H7 (cell line): ENCODE results near the gene SH3RF3. TPM values are rescaled to one million over a fixed set of nuclear protein-coding genes. Genes with fewer than 3 reads are reported as not detected.

Experiments used
- DNase-seq: peaks from one replicate; pipeline ENCODE4 v3.0.0; 2012
- H3K27me3 ChIP-seq: 2 replicates; pipeline ENCODE4 v1.6.0; 2011; ENCODE audit warnings: mild to moderate bottlenecking, low read length; ENCODE audit not compliant: control insufficient read depth, insufficient read depth
- H3K36me3 ChIP-seq: replicated peaks from 2 replicates; pipeline ENCODE4 v1.5.1; 2011; ENCODE audit warnings: low read length; ENCODE audit not compliant: control insufficient read depth, insufficient read depth
- H3K4me3 ChIP-seq: 2 replicates; pipeline ENCODE4 v1.5.1; 2011; ENCODE audit warnings: low read depth, mild to moderate bottlenecking, control low read depth, low read length, moderate library complexity; ENCODE audit not compliant: insufficient read depth
- total RNA-seq: library from RNA; depleted of rRNA; stranded (reverse); fragments of >200 nt; shearing (Covaris generic); gene quantifications from 2 replicates; pipeline ENCODE4 v1.2.3, GENCODE V29; 2014

Gene SH3RF3
- total RNA-seq, 1 experiment from 2014 or later, result 0.80 TPM

GRCh38 chr2:109168086-109168485 is 39.1 kb downstream of the SH3RF3 start:
- Histone ChIP-seq H3K4me3 (no peak overlapping the region), H3K36me3 (no peaks in the 10 kb centered on the region), H3K27me3 (no peaks in the 10 kb centered on the region)
- DNase-seq, result no peak

GRCh38 chr2:109168716-109169115 is 39.7 kb downstream of the SH3RF3 start:
- no peak overlapping the region for H3K4me3 ChIP-seq
- no peaks in the 10 kb centered on the region for H3K36me3 ChIP-seq
- no peak for DNase-seq
- no peaks in the 10 kb centered on the region for H3K27me3 ChIP-seq

GRCh38 chr2:109170645-109171044 is 41.6 kb downstream of the SH3RF3 start:
- no peak overlapping the region for H3K4me3 ChIP-seq
- peak; percentile 66 for DNase-seq
- H3K36me3 ChIP-seq, result no peaks in the 10 kb centered on the region
- H3K27me3 ChIP-seq, result no peaks in the 10 kb centered on the region

DNA sequence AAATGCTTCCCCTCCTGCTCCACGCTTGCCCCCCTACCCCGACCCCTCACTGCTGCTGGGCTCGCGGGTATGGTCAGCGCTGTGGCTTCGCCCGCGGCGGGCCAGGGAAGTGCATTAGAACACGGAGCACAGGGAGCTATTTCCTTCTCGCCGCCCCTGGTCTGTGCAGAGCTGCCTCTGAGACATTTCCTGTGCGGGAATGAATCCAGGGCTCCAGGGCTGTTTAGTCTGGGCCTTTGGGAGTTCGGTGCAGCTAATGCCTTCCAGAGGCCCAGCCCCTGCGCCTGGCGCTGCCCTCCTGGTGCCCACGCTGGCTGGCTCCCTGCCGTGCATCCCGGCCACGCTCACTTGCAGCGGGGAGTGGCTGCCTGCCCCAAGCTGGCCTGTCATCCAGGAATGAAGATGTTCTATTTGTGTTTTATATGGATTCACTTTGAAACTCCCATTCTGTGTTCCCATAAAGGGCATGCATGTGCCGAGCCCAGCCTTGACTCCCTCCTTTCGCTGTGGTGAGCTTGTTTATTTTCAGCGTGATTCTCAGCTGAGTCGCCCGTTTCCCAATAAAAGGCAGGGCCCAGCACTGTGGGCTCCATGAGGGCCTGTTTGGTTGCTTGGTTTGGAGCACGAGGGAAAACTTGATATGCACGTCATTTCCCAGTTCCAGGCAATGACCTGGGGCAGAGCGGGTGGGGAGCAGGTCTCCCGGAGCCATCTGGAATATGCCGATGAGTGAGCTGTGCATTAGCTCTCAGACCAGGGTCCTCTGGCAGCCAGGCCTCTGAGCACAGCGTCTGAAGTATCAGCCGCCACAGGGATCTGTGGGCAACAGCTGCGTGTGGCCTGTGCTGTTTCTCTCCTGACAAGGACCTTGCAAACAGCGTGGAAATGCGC is 42.7 kb downstream of the SH3RF3 start:
- no peak overlapping the region for H3K4me3 ChIP-seq
- no peaks in the 10 kb centered on the region for H3K27me3 ChIP-seq
- H3K36me3 ChIP-seq, result no peaks in the 10 kb centered on the region
- DNase-seq, result peak; percentile 57

- Histone ChIP-seq H3K27me3 (no peaks in the 10 kb centered on the region), H3K36me3 (no peaks in the 10 kb centered on the region), H3K4me3 (no peak overlapping the region)
- DNase-seq, result no peak
These were observed 43.6 kb downstream of the SH3RF3 start for GRCh38 chr2:109172556-109173105.

- no peaks in the 10 kb centered on the region for H3K36me3 ChIP-seq
- DNase-seq, result peak; percentile 46
- no peaks in the 10 kb centered on the region for H3K27me3 ChIP-seq
- no peak overlapping the region for H3K4me3 ChIP-seq
These were observed 44.5 kb downstream of the SH3RF3 start for GRCh38 chr2:109173311-109174171.

DNA sequence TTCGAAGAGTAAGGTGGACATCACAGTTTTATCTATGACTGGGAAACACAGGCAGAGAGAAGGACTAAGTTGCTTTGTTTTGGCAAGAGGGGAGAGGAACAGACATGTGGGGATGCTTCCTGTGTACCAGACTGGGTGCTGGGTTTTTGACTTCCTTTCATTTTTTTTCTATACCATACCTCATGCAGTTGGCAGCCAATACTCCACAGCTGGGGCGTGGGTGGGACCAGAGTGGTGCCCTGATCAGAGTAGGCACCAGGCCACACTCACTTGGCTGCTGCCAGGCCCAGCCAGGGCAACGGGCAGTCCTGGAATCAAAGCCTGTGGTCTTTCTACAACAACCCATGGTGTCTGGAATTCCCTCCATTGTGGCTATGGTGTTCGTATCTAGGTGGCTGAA is 45.2 kb downstream of the SH3RF3 start:
- Histone ChIP-seq H3K27me3 (no peaks in the 10 kb centered on the region), H3K36me3 (no peaks in the 10 kb centered on the region)
- DNase-seq, result no peak

DNA sequence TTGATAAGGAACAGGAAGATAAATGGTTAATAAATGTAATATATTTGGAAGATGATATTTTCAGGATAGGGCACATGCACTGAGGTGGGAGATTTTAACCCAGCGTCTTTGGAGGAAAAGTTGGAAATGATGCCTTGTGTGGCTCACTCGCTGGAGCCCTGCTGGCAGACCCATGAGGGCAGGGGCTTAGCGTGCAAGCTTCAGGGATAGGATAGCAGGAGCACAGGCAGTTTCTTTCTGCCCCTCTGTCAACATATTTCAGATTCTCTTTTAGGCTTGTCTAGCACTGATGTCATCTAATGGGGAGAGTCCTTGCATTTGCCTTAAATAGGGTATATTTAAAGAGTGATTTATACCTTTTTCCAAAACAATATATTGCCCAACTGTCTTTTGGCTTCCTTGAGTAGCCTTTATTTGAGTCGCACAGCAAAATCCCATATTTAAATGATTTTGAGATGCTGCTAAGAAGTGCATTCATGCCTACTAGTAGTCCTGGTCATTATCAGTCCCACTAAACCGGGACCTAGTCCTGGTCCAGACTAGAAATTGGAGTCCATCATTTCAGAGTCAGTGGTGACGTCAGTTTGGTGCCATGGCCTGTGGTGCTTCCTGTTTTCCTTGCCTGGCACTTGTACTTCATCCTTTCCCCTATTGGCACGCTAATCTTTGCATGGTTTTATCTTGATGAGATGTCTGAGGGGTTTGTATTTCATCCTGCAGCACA is 45.8 kb downstream of the SH3RF3 start:
- Histone ChIP-seq H3K4me3 (no peak overlapping the region), H3K27me3 (no peaks in the 10 kb centered on the region), H3K36me3 (no peaks in the 10 kb centered on the region)
- DNase-seq, result no peak

More for the DNA sequence above, 45.2 kb downstream of the SH3RF3 start:
- H3K4me3 ChIP-seq, result no peak overlapping the region

GRCh38 chr2:109175350-109175678 is 46.3 kb downstream of the SH3RF3 start:
- H3K4me3 ChIP-seq, result no peak overlapping the region
- no peak for DNase-seq
- H3K36me3 ChIP-seq, result no peaks in the 10 kb centered on the region
- H3K27me3 ChIP-seq, result no peaks in the 10 kb centered on the region

- Histone ChIP-seq H3K27me3 (no peaks in the 10 kb centered on the region), H3K36me3 (no peaks in the 10 kb centered on the region), H3K4me3 (no peak overlapping the region)
- no peak for DNase-seq
These were observed 47.9 kb downstream of the SH3RF3 start for GRCh38 chr2:109176928-109177327.

DNA sequence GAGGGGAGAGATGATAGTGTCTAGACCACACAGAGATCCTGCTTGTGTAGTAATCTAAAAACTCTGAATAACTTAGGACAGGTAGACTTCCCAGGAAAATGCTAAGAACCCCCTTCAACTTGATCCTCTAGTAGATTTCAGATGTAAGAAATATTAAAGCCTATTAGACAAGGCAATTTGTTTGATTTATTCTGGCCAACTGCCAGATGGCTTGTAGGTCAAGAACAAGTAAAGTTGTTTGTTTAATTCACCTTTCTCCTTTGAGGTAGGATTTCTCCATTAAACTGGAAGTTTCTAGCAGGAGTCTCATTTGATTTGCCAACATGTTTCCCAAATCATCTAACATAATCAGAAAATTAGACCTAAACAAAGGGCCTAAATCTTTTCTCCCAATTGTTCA is 48.6 kb downstream of the SH3RF3 start:
- no peaks in the 10 kb centered on the region for H3K36me3 ChIP-seq
- H3K27me3 ChIP-seq, result no peaks in the 10 kb centered on the region
- no peak overlapping the region for H3K4me3 ChIP-seq
- DNase-seq, result no peak

DNA sequence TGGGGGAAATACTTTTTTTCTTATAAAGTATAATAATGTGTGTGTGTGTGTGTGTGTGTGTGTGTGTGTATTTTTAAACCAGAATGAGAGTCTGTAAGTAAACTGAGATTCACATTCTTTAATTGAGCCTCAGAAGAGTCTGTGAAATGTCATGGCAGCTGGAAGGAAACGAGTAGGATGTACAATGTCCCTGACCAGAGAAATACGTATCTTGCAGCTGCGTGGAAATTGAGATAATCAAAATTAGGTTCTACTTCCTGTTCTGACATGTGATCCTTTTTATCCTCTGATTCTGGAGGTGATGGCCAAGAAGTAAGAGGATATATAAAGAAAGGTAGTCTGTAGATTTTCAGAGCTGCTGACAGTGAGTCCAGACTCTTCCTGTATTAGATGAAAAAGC is 50.0 kb downstream of the SH3RF3 start:
- Histone ChIP-seq H3K4me3 (no peak overlapping the region), H3K36me3 (no peaks in the 10 kb centered on the region), H3K27me3 (no peaks in the 10 kb centered on the region)
- DNase-seq, result no peak

DNA sequence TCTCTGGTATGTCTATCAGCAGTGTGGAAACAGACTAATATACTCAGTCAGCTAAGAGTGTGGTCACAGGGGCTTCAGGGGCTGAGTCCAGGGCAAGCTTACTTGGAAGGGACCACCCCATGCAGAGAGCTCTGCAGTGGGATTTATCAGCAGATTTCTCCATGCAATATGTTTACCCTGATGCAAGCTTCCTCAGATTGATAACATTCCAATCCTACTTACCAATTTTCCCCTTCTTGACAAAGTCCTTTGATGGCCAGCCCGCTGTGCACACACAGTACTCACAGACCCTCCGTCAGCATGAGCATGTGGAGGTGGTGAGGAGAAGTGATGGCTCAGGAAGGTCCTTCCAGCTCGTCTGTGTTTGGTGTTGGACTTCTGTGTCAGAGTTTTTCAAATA is 51.8 kb downstream of the SH3RF3 start:
- Histone ChIP-seq H3K27me3 (no peaks in the 10 kb centered on the region), H3K4me3 (no peak overlapping the region), H3K36me3 (no peaks in the 10 kb centered on the region)
- DNase-seq, result no peak

DNA sequence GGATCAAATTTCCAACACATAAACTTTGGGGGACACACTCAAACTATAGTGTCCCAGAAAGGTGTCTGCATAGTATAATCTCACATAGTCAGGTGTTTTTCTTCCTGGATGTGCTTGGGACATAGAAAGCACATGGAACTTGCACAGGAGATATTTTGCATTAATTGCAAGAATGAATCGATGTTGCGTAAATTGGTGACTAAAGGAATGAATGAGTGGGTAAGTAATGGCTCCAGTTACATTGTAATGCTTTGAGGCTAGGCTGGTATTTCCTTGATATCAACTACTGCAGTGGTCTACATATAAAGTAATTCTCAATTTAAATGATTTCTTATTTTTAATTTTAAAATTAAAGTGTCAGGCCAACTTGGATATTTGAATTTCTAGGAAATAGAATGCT is 53.4 kb downstream of the SH3RF3 start:
- H3K27me3 ChIP-seq, result no peaks in the 10 kb centered on the region
- no peak overlapping the region for H3K4me3 ChIP-seq
- no peak for DNase-seq
- H3K36me3 ChIP-seq, result no peaks in the 10 kb centered on the region
